ENCODE measurements around the gene LRRC75A.

LRRC75A gene

DNA sequence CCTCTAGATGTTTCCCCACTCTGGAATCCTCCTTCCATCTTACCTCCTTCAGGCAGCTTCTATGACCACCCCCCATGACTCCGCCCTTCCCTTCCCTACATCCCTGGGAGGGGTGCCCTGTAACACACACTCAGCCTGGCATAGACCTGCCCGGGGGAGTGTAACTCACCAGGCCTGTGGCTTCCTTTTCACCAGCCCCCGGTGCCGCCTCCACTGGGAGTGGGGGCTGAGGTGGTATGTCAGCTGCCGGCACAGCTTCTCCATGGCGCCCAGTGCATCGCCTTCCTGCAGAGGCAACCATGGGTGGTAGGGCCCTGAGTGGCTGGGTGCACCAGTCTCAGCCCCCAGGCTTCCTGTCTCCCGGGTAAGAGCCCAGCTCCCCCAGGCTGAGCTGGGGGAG, 44.3 kb downstream of the LRRC75A start:
- Histone ChIP-seq H3K79me2 (no peaks in the 10 kb centered on the region), H3K4me1 (no peaks in the 10 kb centered on the region), H3K4me3 (ENCODE audit: low read depth, low read length) (no peak overlapping the region), H3K9me3 (ENCODE audit: control insufficient read depth, low read length) (no peaks in the 10 kb centered on the region), H2AFZ (no peak overlapping the region), H3K36me3 (ENCODE audit: control insufficient read depth, insufficient read depth, low read length) (no peaks in the 10 kb centered on the region), H3K27ac (no peak overlapping the region), H3K27me3 (ENCODE audit: control insufficient read depth, insufficient read depth, low read length) (no peaks in the 10 kb centered on the region), H3K9ac (no peak overlapping the region), H3K4me2 (ENCODE audit: low read length) (no peak overlapping the region)
- TF ChIP-seq, protein P1, sequence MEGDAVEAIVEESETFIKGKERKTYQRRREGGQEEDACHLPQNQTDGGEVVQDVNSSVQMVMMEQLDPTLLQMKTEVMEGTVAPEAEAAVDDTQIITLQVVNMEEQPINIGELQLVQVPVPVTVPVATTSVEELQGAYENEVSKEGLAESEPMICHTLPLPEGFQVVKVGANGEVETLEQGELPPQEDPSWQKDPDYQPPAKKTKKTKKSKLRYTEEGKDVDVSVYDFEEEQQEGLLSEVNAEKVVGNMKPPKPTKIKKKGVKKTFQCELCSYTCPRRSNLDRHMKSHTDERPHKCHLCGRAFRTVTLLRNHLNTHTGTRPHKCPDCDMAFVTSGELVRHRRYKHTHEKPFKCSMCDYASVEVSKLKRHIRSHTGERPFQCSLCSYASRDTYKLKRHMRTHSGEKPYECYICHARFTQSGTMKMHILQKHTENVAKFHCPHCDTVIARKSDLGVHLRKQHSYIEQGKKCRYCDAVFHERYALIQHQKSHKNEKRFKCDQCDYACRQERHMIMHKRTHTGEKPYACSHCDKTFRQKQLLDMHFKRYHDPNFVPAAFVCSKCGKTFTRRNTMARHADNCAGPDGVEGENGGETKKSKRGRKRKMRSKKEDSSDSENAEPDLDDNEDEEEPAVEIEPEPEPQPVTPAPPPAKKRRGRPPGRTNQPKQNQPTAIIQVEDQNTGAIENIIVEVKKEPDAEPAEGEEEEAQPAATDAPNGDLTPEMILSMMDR (IDR thresholded peaks at IDR 0.05): no peak

DNA sequence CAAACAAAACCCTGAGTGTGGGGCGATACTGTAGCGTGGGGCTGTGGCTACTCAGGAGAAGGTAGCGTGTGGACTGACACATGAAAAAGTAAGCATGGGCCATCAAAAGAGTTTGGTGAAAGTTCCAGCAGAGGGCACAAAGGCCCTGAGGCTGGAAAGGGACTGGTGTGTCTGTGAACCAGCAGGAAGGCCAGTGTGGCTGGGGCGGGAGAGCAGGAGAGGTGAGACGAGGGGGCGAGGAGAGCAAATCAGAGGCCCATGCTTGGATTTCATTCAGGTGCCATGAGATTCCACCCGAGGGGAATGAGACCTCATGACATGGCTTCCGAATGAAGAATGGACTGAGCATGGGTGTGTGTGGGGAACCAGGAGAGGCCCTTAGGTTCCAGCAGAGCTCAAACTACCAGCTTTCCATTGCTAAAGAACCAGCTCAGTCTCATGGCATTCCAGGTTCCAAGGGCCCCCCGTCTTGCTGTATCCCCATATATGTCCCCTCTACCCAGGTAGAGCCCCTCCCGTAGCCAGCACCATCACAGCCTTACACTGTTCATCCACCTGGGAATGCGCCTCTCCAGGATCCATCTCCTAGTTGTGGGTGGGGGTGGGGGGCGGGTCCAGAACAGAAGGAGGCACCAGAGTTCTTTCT, 45.5 kb downstream of the LRRC75A start:
- Histone ChIP-seq H3K9ac (no peak overlapping the region), H3K4me1 (peaks cover 3% of the 10 kb centered on the region), H3K36me3 (ENCODE audit: control insufficient read depth, insufficient read depth, low read length) (no peaks in the 10 kb centered on the region), H3K9me3 (ENCODE audit: control insufficient read depth, low read length) (no peaks in the 10 kb centered on the region), H3K27ac (no peak overlapping the region), H3K4me3 (ENCODE audit: low read depth, low read length) (no peak overlapping the region), H2AFZ (no peak overlapping the region), H3K27me3 (ENCODE audit: control insufficient read depth, insufficient read depth, low read length) (no peaks in the 10 kb centered on the region), H3K4me2 (ENCODE audit: low read length) (no peak overlapping the region), H3K79me2 (peaks cover 2% of the 10 kb centered on the region)
- TF ChIP-seq, protein P1 (IDR thresholded peaks at IDR 0.05): no peak

DNA sequence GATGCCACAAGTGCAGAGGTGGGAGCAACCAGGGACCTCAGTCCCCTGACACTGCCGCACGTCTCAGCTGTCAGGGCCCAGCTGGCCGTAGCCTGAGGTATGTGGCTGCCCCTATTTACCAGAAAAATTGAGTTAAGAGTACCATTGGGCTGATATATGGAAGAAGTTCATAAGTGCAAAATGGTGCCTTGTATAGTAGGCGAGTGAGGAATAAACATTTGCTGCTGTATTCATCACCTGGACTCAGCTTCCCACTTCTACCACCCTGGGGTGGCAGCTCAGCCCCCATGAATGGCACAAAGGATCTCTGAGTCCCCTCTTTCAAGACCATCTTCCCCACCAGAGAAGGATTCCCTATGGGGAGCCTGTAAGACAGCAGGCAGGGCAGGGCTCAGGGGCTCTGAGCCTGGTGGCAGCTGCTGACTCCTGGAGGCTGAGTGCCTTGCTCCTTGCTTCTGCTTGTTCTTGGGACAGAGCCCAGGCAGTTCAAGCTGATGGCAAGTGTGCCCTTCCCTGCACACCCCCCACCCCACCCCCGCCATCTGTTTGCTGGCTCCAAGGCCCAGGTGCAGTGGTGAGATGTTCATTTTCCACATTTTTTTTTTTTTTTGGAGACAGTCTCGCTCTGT, 47.6 kb downstream of the LRRC75A start:
- Histone ChIP-seq H3K4me3 (ENCODE audit: low read depth, low read length) (no peak overlapping the region), H2AFZ (no peak overlapping the region), H3K4me2 (ENCODE audit: low read length) (no peak overlapping the region), H3K36me3 (ENCODE audit: control insufficient read depth, insufficient read depth, low read length) (no peaks in the 10 kb centered on the region), H3K27ac (no peak overlapping the region), H3K9me3 (ENCODE audit: control insufficient read depth, low read length) (no peaks in the 10 kb centered on the region), H3K27me3 (ENCODE audit: control insufficient read depth, insufficient read depth, low read length) (no peaks in the 10 kb centered on the region), H3K4me1 (peaks cover 8% of the 10 kb centered on the region), H3K79me2 (peaks cover 13% of the 10 kb centered on the region), H3K9ac (no peak overlapping the region)
- TF ChIP-seq, protein P1 (IDR thresholded peaks at IDR 0.05): no peak

DNA sequence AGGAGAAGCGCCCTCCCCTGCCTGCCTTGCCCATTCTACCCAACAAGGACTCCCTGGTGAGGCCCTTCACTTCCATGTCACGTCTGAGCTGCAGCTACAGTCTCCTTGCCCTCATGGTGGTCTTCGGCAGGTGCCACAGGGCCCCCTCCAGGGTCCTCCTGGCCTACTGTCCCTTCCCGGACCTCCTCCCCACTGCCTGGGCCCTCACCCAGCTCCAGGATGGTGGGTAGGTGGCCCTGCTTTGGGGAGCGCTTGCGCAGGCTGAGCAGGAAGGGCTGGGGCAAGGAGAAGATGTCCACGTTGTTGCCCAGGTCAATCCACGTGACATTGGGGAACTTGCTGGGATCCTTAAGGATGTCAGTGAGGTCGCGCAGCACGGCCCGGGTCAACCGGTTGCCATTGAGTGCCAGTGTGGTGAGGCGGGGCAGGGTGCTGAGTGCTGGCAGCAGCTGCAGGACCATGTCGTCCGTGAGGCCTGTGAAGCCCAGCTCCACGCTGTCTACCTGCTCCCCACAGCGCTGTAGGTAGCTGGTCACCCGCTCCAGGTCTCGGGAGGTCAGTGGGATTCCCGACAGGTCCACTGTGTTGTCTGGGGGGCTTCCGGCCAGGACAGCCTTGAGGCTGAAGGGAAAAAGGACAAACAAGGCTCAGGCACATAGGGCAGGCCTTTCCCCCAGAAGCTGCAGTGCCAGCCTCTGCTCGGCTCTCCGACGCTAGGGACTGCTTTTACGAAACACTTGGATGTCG, 48.3 kb downstream of the LRRC75A start:
- TF ChIP-seq, protein P1 (IDR thresholded peaks at IDR 0.05): no peak
- H3K4me1 ChIP-seq: peaks cover 8% of the 10 kb centered on the region
- H3K4me2 ChIP-seq (ENCODE audit: low read length): no peak overlapping the region
- H2AFZ ChIP-seq: no peak overlapping the region
- H3K27me3 ChIP-seq (ENCODE audit: control insufficient read depth, insufficient read depth, low read length): no peaks in the 10 kb centered on the region
- H3K36me3 ChIP-seq (ENCODE audit: control insufficient read depth, insufficient read depth, low read length): no peaks in the 10 kb centered on the region
- H3K9ac ChIP-seq: no peak overlapping the region
- no peak overlapping the region for H3K27ac ChIP-seq
- H3K79me2 ChIP-seq: peaks cover 13% of the 10 kb centered on the region
- no peak overlapping the region for H3K4me3 ChIP-seq (ENCODE audit: low read depth, low read length)
- no peaks in the 10 kb centered on the region for H3K9me3 ChIP-seq (ENCODE audit: control insufficient read depth, low read length)
